ENCODE data around the gene CLSTN3. TPM values are rescaled to one million over a fixed set of nuclear protein-coding genes. Genes with fewer than 3 reads are reported as not detected.
A peak's percentile ranks its signal among the peaks of the same experiment; 100 is the strongest.

The CLSTN3 gene
- 100 to 1,000 TPM in 1 of 4 donors, 10 to 100 TPM in 3; 74.8 to 103 (median 90.9) TPM for polyA plus RNA-seq (ENCODE audit: insufficient read length in 4 of 4)

GRCh38 chr12:7129872-7130691 lies at the start of gene CLSTN3:
CLSTN3 (plus strand) TSS chr12:7130371; CDS start chr12:7130649, 278 bp downstream.
- DNase-seq (ENCODE audit: low read depth in 4 of 4, low spot score in 2 of 4) = peak in 3 of 4 donors; percentile 63 to 83 (median 70)

- no peak for DNase-seq (ENCODE audit: low read depth in 4 of 4, low spot score in 2 of 4)
Measured at GRCh38 chr12:7081037-7081436, 49.1 kb upstream of the CLSTN3 start.

GRCh38 chr12:7083125-7083524 lies 47.0 kb upstream of the CLSTN3 start:
- DNase-seq (ENCODE audit: low read depth in 4 of 4, low spot score in 2 of 4) = no peak

- DNase-seq (ENCODE audit: low read depth in 4 of 4, low spot score in 2 of 4) = no peak
Measured at GRCh38 chr12:7089196-7089871, 40.8 kb upstream of the CLSTN3 start.

- DNase-seq (ENCODE audit: low read depth in 4 of 4, low spot score in 2 of 4) = no peak
Measured at GRCh38 chr12:7090222-7090998, 39.8 kb upstream of the CLSTN3 start.

GRCh38 chr12:7091171-7091570 lies 39.0 kb upstream of the CLSTN3 start:
- DNase-seq (ENCODE audit: low read depth in 4 of 4, low spot score in 2 of 4) = no peak

GRCh38 chr12:7091660-7092228 lies 38.4 kb upstream of the CLSTN3 start:
- no peak for DNase-seq (ENCODE audit: low read depth in 4 of 4, low spot score in 2 of 4)

- peak; percentile 47 to 73 (median 62) for DNase-seq (ENCODE audit: low read depth in 4 of 4, low spot score in 2 of 4)
Measured at GRCh38 chr12:7092229-7092985, 37.8 kb upstream of the CLSTN3 start, which contains the start of gene C1R. C1R (minus strand) TSS chr12:7092445; CDS start chr12:7092388, 57 bp downstream.

- DNase-seq (ENCODE audit: low read depth in 4 of 4, low spot score in 2 of 4) = no peak
Measured at GRCh38 chr12:7092986-7093460, 37.1 kb upstream of the CLSTN3 start.

- no peak for DNase-seq (ENCODE audit: low read depth in 4 of 4, low spot score in 2 of 4)
Measured at GRCh38 chr12:7093486-7093885, 36.7 kb upstream of the CLSTN3 start.

- no peak for DNase-seq (ENCODE audit: low read depth in 4 of 4, low spot score in 2 of 4)
Measured at GRCh38 chr12:7093892-7094291, 36.3 kb upstream of the CLSTN3 start.

GRCh38 chr12:7096006-7096932 lies 33.9 kb upstream of the CLSTN3 start:
- no peak for DNase-seq (ENCODE audit: low read depth in 4 of 4, low spot score in 2 of 4)

GRCh38 chr12:7096979-7097378 lies 33.2 kb upstream of the CLSTN3 start:
- DNase-seq (ENCODE audit: low read depth in 4 of 4, low spot score in 2 of 4) = no peak

- no peak for DNase-seq (ENCODE audit: low read depth in 4 of 4, low spot score in 2 of 4)
Measured at GRCh38 chr12:7099290-7099996, 30.7 kb upstream of the CLSTN3 start.

GRCh38 chr12:7100239-7100638 lies 29.9 kb upstream of the CLSTN3 start:
- DNase-seq (ENCODE audit: low read depth in 4 of 4, low spot score in 2 of 4) = no peak

- no peak for DNase-seq (ENCODE audit: low read depth in 4 of 4, low spot score in 2 of 4)
Measured at GRCh38 chr12:7101047-7101693, 29.0 kb upstream of the CLSTN3 start.

GRCh38 chr12:7101694-7102131 lies 28.5 kb upstream of the CLSTN3 start:
- no peak for DNase-seq (ENCODE audit: low read depth in 4 of 4, low spot score in 2 of 4)

Measured in left renal cortex interstitium (tissue), 4 donors.